H1 (cell line): ENCODE measurements around the gene GAS2. TPM values are rescaled to one million over a fixed set of nuclear protein-coding genes. Genes with fewer than 3 reads are reported as not detected.
A peak's percentile ranks its signal among the peaks of the same experiment; 100 is the strongest.

ENCODE experiments used
- CTCF ChIA-PET: fragments of 300-600 bp; sonication (Branson Sonifier 250); formaldehyde crosslinking; loops from one replicate; lab custom pipeline; 2021; ENCODE audit not compliant: partially characterized antibody; lab: Charles Lee
- POLR2A ChIA-PET: fragments of 300-600 bp; sonication (Branson Sonifier 250); formaldehyde crosslinking; loops from one replicate; lab custom pipeline; 2021; ENCODE audit warnings: inconsistent platforms; ENCODE audit not compliant: partially characterized antibody; lab: Charles Lee
- DNase-seq, 2 experiments: peaks; one replicate each; pipeline versions ENCODE4 v3.0.0 to v3.0.0-alpha.2; 2010 to 2022; ENCODE audit warnings: low spot score in 2 of 2, low read depth in 1 of 2, mixed read lengths in 1 of 2
- FAIRE-seq: peaks from 2 replicates; lab custom pipeline; 2011; peaks lifted over from hg19 to GRCh38; lab: Jason Lieb, UNC
- H2AFZ ChIP-seq: 2 replicates; pipeline ENCODE4 v1.8.1; 2012; ENCODE audit warnings: low read length, inconsistent platforms
- H2AK5ac ChIP-seq: 2 replicates; pipeline ENCODE4 v1.6.1; 2013; ENCODE audit warnings: low read depth, low read length
- H2BK120ac ChIP-seq: replicated peaks from 2 replicates; pipeline ENCODE3; 2013; ENCODE audit warnings: low read depth, low read length, inconsistent platforms
- H2BK12ac ChIP-seq: 2 replicates; pipeline ENCODE4 v1.6.1; 2013; ENCODE audit warnings: low read depth, low read length
- H2BK15ac ChIP-seq: 2 replicates; pipeline ENCODE4 v1.6.1; 2013; ENCODE audit warnings: low read length
- H2BK20ac ChIP-seq: 2 replicates; pipeline ENCODE4 v1.6.1; 2013; ENCODE audit warnings: low read length
- H2BK5ac ChIP-seq: 2 replicates; pipeline ENCODE4 v1.6.1; 2013; ENCODE audit warnings: low read depth, low read length
- H3K14ac ChIP-seq: 2 replicates; pipeline ENCODE4 v1.6.1; 2013; ENCODE audit warnings: inconsistent platforms; ENCODE audit not compliant: insufficient read length
- H3K18ac ChIP-seq: 2 replicates; pipeline ENCODE4 v1.6.1; 2013; ENCODE audit warnings: low read length; ENCODE audit errors: extremely low read depth
- H3K23ac ChIP-seq: 2 replicates; pipeline ENCODE4 v1.6.1; 2013; ENCODE audit warnings: inconsistent platforms; ENCODE audit not compliant: insufficient read length
- H3K23me2 ChIP-seq: 2 replicates; pipeline ENCODE4 v1.6.1; 2013; ENCODE audit warnings: low read depth, low read length
- H3K27ac ChIP-seq: 2 replicates; pipeline ENCODE4 v1.6.1; 2011; ENCODE audit warnings: low read depth, low read length, inconsistent platforms
- H3K27me3 ChIP-seq, 4 experiments: replicated peaks in 1 of 4; 1 replicate in 1 of 4; 2 replicates in 3 of 4; pipeline versions ENCODE4 v1.6.1 to v1.8.1; 2011 to 2013; ENCODE audit warnings: low read length in 3 of 4, mild to moderate bottlenecking in 3 of 4, inconsistent platforms in 2 of 4, mixed read lengths in 2 of 4, moderate library complexity in 1 of 4; ENCODE audit not compliant: control insufficient read depth in 3 of 4, insufficient read depth in 3 of 4; ENCODE audit errors: extremely low read depth in 1 of 4
- H3K36me3 ChIP-seq, 4 experiments: 2 replicates each; pipeline versions ENCODE4 v1.6.1 to v1.8.1; 2011 to 2013; ENCODE audit warnings: mild to moderate bottlenecking in 4 of 4, low read length in 3 of 4, moderate library complexity in 2 of 4, control low read depth in 1 of 4, inconsistent platforms in 1 of 4; ENCODE audit not compliant: insufficient read depth in 4 of 4, control insufficient read depth in 2 of 4
- H3K4ac ChIP-seq: replicated peaks from 2 replicates; pipeline ENCODE3; 2013; ENCODE audit warnings: low read length, low read depth, mixed read lengths, inconsistent platforms; ENCODE audit not compliant: insufficient read length
- H3K4me1 ChIP-seq, 4 experiments: replicated peaks in 1 of 4; 1 replicate in 1 of 4; 2 replicates in 3 of 4; pipeline versions ENCODE4 v1.6.1 to v1.8.1; 2011 to 2013; ENCODE audit warnings: low read length in 3 of 4, inconsistent platforms in 2 of 4, mixed read lengths in 1 of 4; ENCODE audit not compliant: insufficient read depth in 4 of 4, control insufficient read depth in 3 of 4
- H3K4me2 ChIP-seq, 2 experiments: 2 replicates each; pipeline versions ENCODE4 v1.6.1 to v1.8.1; 2011 to 2013; ENCODE audit warnings: low read depth in 2 of 2, low read length in 2 of 2, control low read depth in 1 of 2, inconsistent platforms in 1 of 2, mild to moderate bottlenecking in 1 of 2; ENCODE audit not compliant: insufficient read depth in 1 of 2
- H3K4me3 ChIP-seq, 4 experiments: fragments of 200-600, 300-600 bp in 1 of 4; sonication (generic), shearing (Covaris generic), sonication (Bioruptor Twin) in 1 of 4; 2 replicates each; pipeline versions ENCODE4 v1.5.1 to v1.8.1; 2011 to 2016; ENCODE audit warnings: low read length in 4 of 4, low read depth in 3 of 4, control low read depth in 2 of 4, inconsistent platforms in 2 of 4, mild to moderate bottlenecking in 2 of 4, mixed read lengths in 1 of 4, moderate library complexity in 1 of 4; ENCODE audit not compliant: insufficient read depth in 2 of 4; ENCODE audit errors: extremely low read depth in 1 of 4
- H3K56ac ChIP-seq: replicated peaks from 2 replicates; pipeline ENCODE3; 2013; ENCODE audit warnings: low read depth, mild to moderate bottlenecking, mixed read lengths, low read length, inconsistent platforms; ENCODE audit not compliant: insufficient read length
- H3K79me1 ChIP-seq: 2 replicates; pipeline ENCODE4 v1.6.1; 2013; ENCODE audit warnings: low read depth, low read length, control low read depth
- H3K79me2 ChIP-seq, 2 experiments: 2 replicates each; pipeline versions ENCODE4 v1.6.1 to v1.8.1; 2012 to 2013; ENCODE audit warnings: low read length in 2 of 2, mild to moderate bottlenecking in 2 of 2, inconsistent platforms in 1 of 2; ENCODE audit not compliant: insufficient read depth in 2 of 2, control insufficient read depth in 1 of 2
- H3K9ac ChIP-seq, 4 experiments: replicated peaks in 1 of 4; 1 replicate in 1 of 4; 2 replicates in 3 of 4; pipeline versions ENCODE4 v1.6.1 to v1.8.1; 2011 to 2013; ENCODE audit warnings: low read depth in 3 of 4, low read length in 3 of 4, control low read depth in 2 of 4, mild to moderate bottlenecking in 2 of 4, moderate library complexity in 2 of 4, inconsistent platforms in 1 of 4; ENCODE audit errors: extremely low read depth in 1 of 4
- H3K9me3 ChIP-seq, 2 experiments: 2 replicates each; pipeline versions ENCODE4 v1.6.1 to v1.8.1; 2012 to 2013; ENCODE audit warnings: mild to moderate bottlenecking in 2 of 2, moderate library complexity in 2 of 2, control low read depth in 1 of 2, inconsistent platforms in 1 of 2, low read depth in 1 of 2, low read length in 1 of 2, mixed read lengths in 1 of 2; ENCODE audit not compliant: insufficient read depth in 2 of 2
- H4K20me1 ChIP-seq, 2 experiments: replicated peaks in 1 of 2; 2 replicates each; pipeline versions ENCODE3 to v1.8.1; 2011 to 2013; ENCODE audit warnings: inconsistent platforms in 2 of 2, low read length in 2 of 2, mild to moderate bottlenecking in 1 of 2; ENCODE audit not compliant: insufficient read depth in 2 of 2, control insufficient read depth in 1 of 2
- H4K5ac ChIP-seq: 2 replicates; pipeline ENCODE4 v1.6.1; 2013; ENCODE audit warnings: low read length, low read depth, mixed read lengths, inconsistent platforms; ENCODE audit not compliant: insufficient read length
- H4K8ac ChIP-seq: 2 replicates; pipeline ENCODE4 v1.8.0; 2013; ENCODE audit warnings: mild to moderate bottlenecking, moderate library complexity, low read length, inconsistent platforms; ENCODE audit not compliant: insufficient read depth; ENCODE audit errors: extremely low read depth
- H4K91ac ChIP-seq: replicated peaks from 2 replicates; pipeline ENCODE3; 2013; ENCODE audit warnings: low read length, mixed read lengths, inconsistent platforms; ENCODE audit not compliant: insufficient read length
- FOSL1 ChIP-seq: IDR thresholded peaks from 2 replicates; pipeline ENCODE4 v1.6.1; 2011; ENCODE audit warnings: mild to moderate bottlenecking, low read depth, low read length, moderate library complexity; ENCODE audit not compliant: insufficient read depth
- JUN ChIP-seq: IDR thresholded peaks from 2 replicates; pipeline ENCODE4 v1.6.1; 2011; ENCODE audit warnings: low read depth, mild to moderate bottlenecking, improper control_type of control experiment, low read length
- KDM4A ChIP-seq: IDR thresholded peaks from one replicate; pipeline ENCODE4 v1.7.1; 2012; ENCODE audit warnings: low read depth, mild to moderate bottlenecking, moderate library complexity, low read length, inconsistent platforms; ENCODE audit not compliant: severe bottlenecking
- KDM5A ChIP-seq: fragments of 200-600 bp; IDR thresholded peaks from 2 replicates; pipeline ENCODE4 v1.7.1; 2012; ENCODE audit warnings: mild to moderate bottlenecking, low read length, inconsistent platforms, mixed read lengths
- NANOG ChIP-seq: IDR thresholded peaks from 2 replicates; pipeline ENCODE4 v1.6.1; 2011; ENCODE audit warnings: low read length, low read depth, mild to moderate bottlenecking, inconsistent platforms; ENCODE audit not compliant: insufficient read depth, poor library complexity, severe bottlenecking
- POLR2A ChIP-seq, 2 experiments: IDR thresholded peaks; 1 replicate in 1 of 2; 2 replicates in 1 of 2; pipeline ENCODE4 v1.6.1; 2011; ENCODE audit warnings: low read depth in 2 of 2, low read length in 2 of 2, mild to moderate bottlenecking in 2 of 2; ENCODE audit errors: control extremely low read depth in 1 of 2
- RNF2 ChIP-seq: fragments of 200-900, 300-1000 bp; sonication (generic); IDR thresholded peaks from 2 replicates; pipeline ENCODE4 v1.7.1; 2016; ENCODE audit warnings: borderline replicate concordance, low read depth, mild to moderate bottlenecking, antibody characterized with exemption, low read length; ENCODE audit not compliant: poor library complexity, severe bottlenecking; ENCODE audit errors: missing control alignments
- SIRT6 ChIP-seq: IDR thresholded peaks from one replicate; pipeline ENCODE4 v1.7.1; 2012; ENCODE audit warnings: low read length, inconsistent platforms
- SIX5 ChIP-seq: IDR thresholded peaks from 2 replicates; pipeline ENCODE4 v1.6.1; 2011; ENCODE audit warnings: mild to moderate bottlenecking, low read depth, low read length
- WGBS, 2 experiments: shearing (Covaris generic) in 1 of 2; methylation state at CpG; one replicate each; pipeline versions ENCODE4 v1.1.6 to v1.1.7; 2013 to 2015; ENCODE audit warnings: low lambda C conversion rate in 2 of 2, mixed read lengths in 2 of 2, inconsistent platforms in 1 of 2, low coverage in 1 of 2, missing lambda C conversion rate in 1 of 2; ENCODE audit not compliant: insufficient replicate concordance in 2 of 2, insufficient coverage in 1 of 2, insufficient read length in 1 of 2; ENCODE audit errors: extremely low coverage in 1 of 2, missing lambda C conversion rate in 1 of 2; 5-methylcytosine and 5-hydroxymethylcytosine counted together
- polyA plus RNA-seq, 7 experiments: library from polyadenylated mRNA; depleted of rRNA in 3 of 7; stranded (reverse) in 5 of 7; unstranded in 2 of 7; fragments of >200 nt in 5 of 7; fragments of 200-250 nt in 2 of 7; gene quantifications; 1 replicate in 5 of 7; 2 replicates in 1 of 7; 4 replicates in 1 of 7; pipeline versions ENCODE4 v1.2.1 to v1.2.3, GENCODE V29; 2011 to 2013; ENCODE audit warnings: missing spikeins in 2 of 7, mixed read lengths in 2 of 7
- total RNA-seq: library from RNA; stranded (reverse); fragmentation: NEBNext Ultra II Directional; extraction: Animal tissue kit (Norgen Biotek cat#: 25700); gene quantifications from 2 replicates; pipeline ENCODE4 v1.2.1, GENCODE V29; 2021
- TF ChIP-seq, protein P1 (sequence below): IDR thresholded peaks from 2 replicates; pipeline ENCODE4 v1.6.1; 2012; ENCODE audit warnings: inconsistent platforms

GAS2 gene
- total and polyA plus RNA-seq, 2 of the 8 experiments (the other 6 are each of a cell fraction or from before 2014, with no cell fraction given), result 0.70 to 1.7 TPM

DNA sequence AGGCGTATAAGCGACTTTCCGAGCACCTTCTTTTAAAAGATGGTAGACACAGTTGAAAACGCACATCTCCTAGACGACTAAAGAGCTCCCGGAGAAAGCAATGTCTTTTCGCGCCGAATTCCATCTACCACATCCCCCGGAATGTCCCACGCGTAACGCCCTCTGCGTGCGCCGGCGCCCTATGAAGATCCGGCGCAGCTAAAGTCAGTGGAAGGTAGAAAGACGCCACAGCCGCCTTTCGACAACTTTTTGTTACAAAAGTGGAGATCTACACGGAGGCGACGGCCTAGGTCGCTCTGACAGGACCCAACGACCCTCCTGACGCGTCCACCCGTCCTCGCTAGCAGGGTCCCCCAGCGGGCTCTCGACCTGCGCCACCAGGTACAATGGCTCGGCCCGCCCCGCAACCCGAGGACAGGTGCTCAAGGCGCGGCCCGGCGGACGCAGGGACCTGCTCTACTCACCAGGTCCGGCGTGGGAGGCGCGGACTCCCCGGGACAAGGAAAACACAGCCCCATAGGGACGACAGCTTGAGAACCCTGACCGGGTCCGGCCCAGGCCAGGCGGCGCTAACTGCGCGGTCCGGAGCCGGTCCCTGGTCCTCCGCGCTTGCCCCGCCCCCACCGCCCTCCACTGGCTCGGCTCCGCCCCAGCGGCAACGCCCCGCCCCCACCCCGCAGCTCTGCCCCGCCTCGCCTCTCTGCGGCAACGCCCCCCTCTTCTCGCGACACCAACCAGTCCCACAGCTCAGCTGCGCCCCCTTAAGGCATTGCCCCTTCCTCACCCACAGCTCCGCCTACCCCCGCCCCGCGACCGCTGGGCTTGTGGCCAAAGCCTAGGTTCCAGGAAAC is 163.0 kb downstream of the GAS2 start, which contains the start of gene SVIP:
TSS of gene SVIP (minus strand) at position 571 of the 851 bp plus-strand sequence. CDS start at position 518, 53 bp downstream.
- Histone ChIP-seq H3K4me3 (peak within 1 kb of the TSS; percentile 61 to 91 (median 80)), H2BK12ac (0 out of 2 replicates have a peak within 1 kb of the TSS, but pooled peaks have one; percentile 17), H3K23ac (no peak within 1 kb of the TSS), H3K4me2 (peak within 1 kb of the TSS; percentile 60 to 93), H3K9me3 (no peaks in the 10 kb centered on the region), H3K36me3 (no peaks in the 10 kb centered on the region), H4K8ac (peak within 1 kb of the TSS; percentile 79; the same call in 1 of the 2 replicates), H3K14ac (no peak within 1 kb of the TSS), H3K18ac (peak within 1 kb of the TSS; percentile 32; the same call in 1 of the 2 replicates), H2BK5ac (peak within 1 kb of the TSS; percentile 60; the same call in 1 of the 2 replicates), H3K4me1 (peaks cover 0 to 4% (median 0%) of the 10 kb centered on the region in 4 experiments; a peak in 1 of 7 replicates), H4K20me1 (no peaks in the 10 kb centered on the region), H2BK120ac (peak within 1 kb of the TSS; percentile 22), H2AFZ (peak within 1 kb of the TSS; percentile 23; the same call in 1 of the 2 replicates), H3K79me1 (no peaks in the 10 kb centered on the region), H3K56ac (no peak within 1 kb of the TSS), H3K4ac (peak within 1 kb of the TSS; percentile 69), H3K23me2 (no peaks in the 10 kb centered on the region; the same call in 1 of the 2 replicates), H3K27me3 (0 out of 7 replicates have a peak, but pooled peaks cover 0 to 2% (median 0%) of the 10 kb centered on the region in 4 experiments), H3K79me2 (no peaks in the 10 kb centered on the region), H2AK5ac (no peak within 1 kb of the TSS), H2BK15ac (no peak within 1 kb of the TSS), H3K27ac (no peak within 1 kb of the TSS), H4K5ac (no peak within 1 kb of the TSS), H2BK20ac (no peak within 1 kb of the TSS), H3K9ac (peak within 1 kb of the TSS; percentile 31 to 76 (median 42); a peak in 6 of 7 replicates), H4K91ac (no peak within 1 kb of the TSS)
- WGBS, 2 experiments, result 5% methylated on average over 35 of the region's 79 CpGs; no CpG with 5 or more reads in 1 of the 2 experiments
- FAIRE-seq (peak; percentile 36), DNase-seq (peak; percentile 85 to 98)
- CTCF ChIA-PET, result interaction anchor here (0.6 to 1.8 kb wide), 12 partner anchors 9 to 586 kb away, joined by 3 to 7 read pairs (median 3); partner anchors contain the start of gene FANCF
- POLR2A ChIA-PET, result interaction anchor here (1.4 to 1.5 kb wide), 2 partner anchors 9 to 301 kb away, joined by 3 to 4 read pairs; no protein-coding TSS in a partner anchor
- TF ChIP-seq RNF2 (no peak), NANOG (no peak), KDM5A (no peak), FOSL1 (no peak), POLR2A (IDR thresholded peaks at IDR 0.05; ENCODE audit: control extremely low read depth in 1 of 2, low read depth in 2 of 2, low read length in 2 of 2) (peak in 1 of 2 experiments; percentile 67; a peak in 2 of 3 replicates), KDM4A (peak; percentile 89), SIX5 (no peak), JUN (no peak), SIRT6 (no peak)
- TF ChIP-seq, protein P1, sequence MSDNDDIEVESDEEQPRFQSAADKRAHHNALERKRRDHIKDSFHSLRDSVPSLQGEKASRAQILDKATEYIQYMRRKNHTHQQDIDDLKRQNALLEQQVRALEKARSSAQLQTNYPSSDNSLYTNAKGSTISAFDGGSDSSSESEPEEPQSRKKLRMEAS, result no peak; the same call in 1 of the 2 replicates
